CD4-positive, alpha-beta T cell treated with Interleukin-1 beta for 1 hour (primary cell): Measurements from ENCODE around the gene ALDH3A2.
"Not testable (repeated sequence)": the region's sequence is repeated elsewhere in the genome, so short reads cannot be mapped to it uniquely, and the experiment has no call there.

Source experiments
- DNase-seq, 2 donors: peaks; one replicate each; pipeline ENCODE4 v3.0.0-alpha.2; 2020 to 2022

ALDH3A2 gene

DNA sequence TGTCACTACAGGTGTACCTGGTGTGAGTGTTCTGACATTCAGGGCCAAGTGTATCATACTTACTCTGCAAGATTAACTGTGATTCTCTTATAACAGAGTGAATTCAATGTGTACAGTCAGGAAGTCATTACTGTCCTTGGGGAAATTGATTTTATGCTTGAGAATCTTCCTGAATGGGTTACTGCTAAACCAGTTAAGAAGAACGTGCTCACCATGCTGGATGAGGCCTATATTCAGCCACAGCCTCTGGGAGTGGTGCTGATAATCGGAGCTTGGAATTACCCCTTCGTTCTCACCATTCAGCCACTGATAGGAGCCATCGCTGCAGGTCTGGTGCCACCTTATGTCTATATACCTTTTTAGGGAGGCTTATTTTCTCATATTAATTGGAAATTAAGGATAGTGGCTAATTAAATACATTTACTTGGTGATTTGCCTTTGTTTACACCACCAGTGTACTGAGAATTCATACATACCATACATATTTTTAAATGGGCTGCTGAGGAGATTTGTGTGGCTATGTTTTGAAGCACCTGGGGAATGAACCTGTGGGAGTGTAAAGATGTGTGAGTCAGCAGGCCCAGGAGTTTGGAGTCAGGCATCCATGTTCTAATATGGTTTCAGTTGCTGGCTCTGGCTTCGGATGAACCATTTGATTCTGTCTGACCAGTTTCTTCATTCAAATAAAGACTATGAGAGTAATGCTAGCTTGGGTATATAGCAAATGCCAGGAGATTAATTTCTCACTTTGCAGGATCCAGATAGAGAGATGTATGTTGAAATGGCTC, 3.1 kb downstream of the ALDH3A2 start:
- DNase-seq: no peak

DNA sequence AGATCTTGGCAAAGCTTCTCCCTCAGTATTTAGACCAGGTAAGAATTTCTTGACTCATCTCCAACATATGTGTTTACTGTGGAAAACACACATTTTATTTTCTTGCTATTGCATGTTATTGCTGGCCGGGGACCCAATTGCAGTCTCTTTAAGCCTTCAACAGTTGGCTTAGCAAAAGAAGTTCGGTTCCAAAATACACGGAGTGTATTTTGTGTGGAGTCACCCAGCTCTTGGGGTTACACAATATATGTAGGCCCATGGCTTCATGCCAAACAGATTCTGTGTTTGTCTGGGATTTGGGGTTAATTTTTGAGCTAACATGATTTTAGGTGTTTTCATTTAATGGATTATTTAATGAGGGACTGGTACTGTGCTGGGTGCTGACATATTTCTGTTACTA, 4.0 kb downstream of the ALDH3A2 start:
- no peak for DNase-seq

DNA sequence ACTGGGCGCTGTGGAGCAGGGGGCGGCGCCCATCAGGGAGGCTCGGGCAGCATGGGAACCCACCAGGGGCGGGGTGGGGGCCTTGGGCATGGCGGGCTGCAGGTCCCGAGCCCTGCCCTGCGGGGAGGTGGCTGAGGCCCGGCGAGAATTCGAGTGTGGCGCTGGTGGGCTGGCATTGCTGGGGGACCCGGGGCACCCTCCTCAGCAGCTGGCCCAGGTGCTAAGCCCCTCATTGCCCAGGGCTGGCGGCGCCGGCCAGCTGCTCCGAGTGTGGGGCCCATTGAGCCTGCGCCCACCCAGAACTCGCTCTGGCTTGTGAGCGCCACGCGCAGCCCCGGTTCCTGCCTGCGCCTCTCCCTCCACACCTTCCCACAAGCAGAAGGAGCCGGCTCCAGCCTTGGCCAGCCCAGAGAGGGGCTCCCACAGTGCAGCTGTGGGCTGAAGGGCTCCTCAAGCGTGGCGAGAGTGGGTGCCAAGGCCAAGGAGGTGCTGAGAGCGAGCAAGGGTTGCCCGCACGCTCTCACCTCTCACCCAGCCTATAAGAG, 5.9 kb downstream of the ALDH3A2 start:
- no peak for DNase-seq

DNA sequence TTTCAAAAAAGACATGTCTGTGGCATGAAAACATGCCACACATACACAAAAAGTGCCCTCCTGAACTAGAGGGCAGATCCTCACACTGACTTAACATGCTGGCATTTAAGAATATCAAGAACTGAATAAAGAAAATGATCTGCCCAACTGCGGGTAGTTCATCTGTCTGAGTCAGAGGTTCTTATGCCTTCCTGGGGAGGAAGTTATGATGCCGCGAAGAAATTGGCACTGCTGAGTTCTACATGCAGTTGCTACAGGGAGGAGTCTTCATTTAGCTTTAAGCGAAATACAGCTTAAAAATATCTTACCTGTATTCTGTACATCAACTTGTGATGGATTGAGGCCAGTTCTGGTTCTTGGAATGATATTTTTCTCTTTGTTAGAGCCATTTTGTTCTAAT, 6.3 kb downstream of the ALDH3A2 start:
- no peak for DNase-seq

GRCh38 chr17:19656336-19656735, 7.8 kb downstream of the ALDH3A2 start:
- DNase-seq: no peak

- no peak for DNase-seq
Observed at GRCh38 chr17:19656851-19657581, 8.5 kb downstream of the ALDH3A2 start.

DNA sequence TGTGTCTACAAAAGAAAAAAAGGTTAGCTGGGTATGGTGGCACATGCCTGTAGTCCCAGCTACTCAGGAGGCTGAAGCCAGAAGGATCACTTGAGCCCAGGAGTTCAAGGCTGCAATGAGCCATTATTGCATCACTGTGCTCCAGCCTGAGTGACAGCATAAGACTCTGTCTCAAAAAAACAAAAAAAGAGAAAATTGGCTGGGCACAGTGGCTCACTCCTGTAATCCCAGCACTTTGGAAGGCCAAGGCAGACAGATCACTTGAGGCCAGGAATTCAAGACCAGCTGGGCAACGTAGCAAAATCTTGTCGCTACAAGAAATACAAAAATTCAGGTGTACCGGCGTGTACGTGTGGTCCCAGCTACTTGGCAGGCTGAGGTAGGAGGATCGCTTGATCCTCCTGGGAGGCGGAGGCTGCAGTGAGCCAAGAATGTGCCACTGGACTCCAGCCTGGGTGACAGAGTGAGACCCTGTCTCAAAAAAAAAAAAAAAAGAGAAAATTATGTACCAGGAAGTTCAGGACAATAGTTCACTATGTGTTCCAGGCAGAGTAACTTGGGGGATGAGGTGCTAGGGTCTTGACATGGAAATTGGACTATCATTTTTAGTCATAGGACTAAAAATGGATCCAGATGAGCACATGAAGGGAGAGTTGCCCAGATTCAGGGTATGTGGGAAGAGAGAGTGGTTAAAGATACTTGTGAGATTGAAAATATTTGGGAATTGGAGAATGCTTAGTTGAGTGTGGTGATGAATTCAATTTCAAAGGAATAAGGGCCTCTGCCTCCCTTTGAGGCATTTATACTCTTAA, 11.0 kb downstream of the ALDH3A2 start:
- DNase-seq: no peak

DNA sequence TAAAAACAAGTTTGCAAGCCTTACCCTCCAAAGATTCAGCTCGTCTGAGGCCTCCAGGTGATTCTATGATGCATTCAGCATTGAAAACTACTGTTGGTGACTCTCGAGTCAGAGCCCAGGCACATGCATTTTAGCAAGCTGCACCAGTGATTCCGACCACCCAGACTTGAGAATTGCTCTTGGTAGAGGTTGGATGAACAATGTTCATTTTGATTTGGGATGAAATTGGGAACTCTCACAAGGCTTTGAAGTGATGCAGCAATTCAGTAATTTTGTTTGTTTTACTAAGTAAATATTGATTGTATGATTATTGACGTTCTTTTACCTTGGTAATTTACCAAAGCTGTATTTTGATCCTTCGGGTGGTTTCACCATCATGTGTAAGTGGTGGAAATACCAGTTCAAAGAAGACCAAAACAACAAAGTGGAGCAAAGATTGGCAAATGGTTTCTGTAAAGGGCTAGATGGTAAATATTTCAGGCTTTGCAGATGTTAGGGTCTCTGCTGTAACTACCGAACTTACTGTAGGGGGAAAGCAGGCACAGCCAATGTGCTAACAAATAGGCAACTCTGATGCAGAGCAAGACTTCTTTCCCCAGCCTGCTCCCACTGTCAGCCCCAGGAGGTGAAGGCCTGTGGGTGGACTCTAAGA, 11.8 kb downstream of the ALDH3A2 start:
- DNase-seq: no peak

DNA sequence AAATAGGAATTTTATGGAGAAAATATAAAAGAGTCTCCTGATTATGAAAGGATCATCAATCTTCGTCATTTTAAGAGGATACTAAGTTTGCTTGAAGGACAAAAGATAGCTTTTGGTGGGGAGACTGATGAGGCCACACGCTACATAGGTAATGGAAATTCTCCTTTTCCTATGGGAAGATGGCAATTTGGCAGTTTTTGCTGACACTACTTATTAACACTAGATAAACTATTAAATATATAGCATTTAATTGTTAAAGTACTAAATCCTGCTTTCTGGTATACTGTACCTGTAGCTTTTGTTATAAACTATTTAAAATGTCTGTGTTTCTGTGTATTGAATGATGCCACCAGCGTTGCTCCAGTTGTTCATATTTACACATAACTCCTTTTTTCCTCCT, 12.6 kb downstream of the ALDH3A2 start:
- DNase-seq: no peak

DNA sequence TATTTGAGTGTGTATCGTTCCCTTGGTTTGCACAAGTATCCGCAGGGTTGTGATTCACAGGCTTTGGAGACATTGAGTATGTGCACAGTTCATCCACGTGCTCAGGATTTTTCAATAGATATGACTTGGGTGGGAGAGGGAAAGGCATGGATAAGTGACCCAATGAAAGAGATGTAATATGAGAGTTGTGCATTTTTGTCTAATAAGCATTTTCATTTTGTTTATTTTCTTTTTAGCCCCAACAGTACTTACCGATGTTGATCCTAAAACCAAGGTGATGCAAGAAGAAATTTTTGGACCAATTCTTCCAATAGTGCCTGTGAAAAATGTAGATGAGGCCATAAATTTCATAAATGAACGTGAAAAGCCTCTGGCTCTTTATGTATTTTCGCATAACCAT, 14.5 kb downstream of the ALDH3A2 start:
- DNase-seq: no peak

- DNase-seq: no peak
Observed at GRCh38 chr17:19664136-19664820, 15.7 kb downstream of the ALDH3A2 start.

- DNase-seq: no peak
Observed at GRCh38 chr17:19664821-19665181, 16.2 kb downstream of the ALDH3A2 start.

- not testable (repeated sequence) for DNase-seq
Observed at GRCh38 chr17:19669680-19670079, 21.1 kb downstream of the ALDH3A2 start.

GRCh38 chr17:19670908-19671307, 22.4 kb downstream of the ALDH3A2 start:
- DNase-seq: no peak

DNA sequence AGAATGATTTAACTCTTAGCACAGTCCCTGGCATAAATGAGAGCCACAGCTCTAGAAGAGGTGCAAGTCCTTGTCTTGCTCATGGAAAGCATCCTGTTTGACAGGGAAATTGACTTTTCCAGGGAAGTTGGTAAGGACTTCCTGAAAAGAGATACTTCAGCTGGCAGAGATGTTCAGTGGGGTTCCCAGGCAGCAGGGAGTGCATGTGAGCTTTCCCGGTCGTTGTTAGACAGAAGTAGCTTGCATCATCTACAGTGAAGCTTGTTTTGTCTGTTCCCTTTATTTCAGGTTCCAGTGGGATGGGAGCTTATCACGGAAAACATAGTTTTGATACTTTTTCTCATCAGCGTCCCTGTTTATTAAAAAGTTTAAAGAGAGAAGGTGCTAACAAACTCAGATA, 22.9 kb downstream of the ALDH3A2 start:
- DNase-seq: no peak

GRCh38 chr17:19672009-19672750, 23.6 kb downstream of the ALDH3A2 start:
- no peak for DNase-seq

- no peak for DNase-seq
Observed at GRCh38 chr17:19673623-19674022, 25.1 kb downstream of the ALDH3A2 start.

- DNase-seq: no peak
Observed at GRCh38 chr17:19676896-19677295, 28.3 kb downstream of the ALDH3A2 start.

GRCh38 chr17:19677736-19678379, 29.3 kb downstream of the ALDH3A2 start:
- no peak for DNase-seq

DNA sequence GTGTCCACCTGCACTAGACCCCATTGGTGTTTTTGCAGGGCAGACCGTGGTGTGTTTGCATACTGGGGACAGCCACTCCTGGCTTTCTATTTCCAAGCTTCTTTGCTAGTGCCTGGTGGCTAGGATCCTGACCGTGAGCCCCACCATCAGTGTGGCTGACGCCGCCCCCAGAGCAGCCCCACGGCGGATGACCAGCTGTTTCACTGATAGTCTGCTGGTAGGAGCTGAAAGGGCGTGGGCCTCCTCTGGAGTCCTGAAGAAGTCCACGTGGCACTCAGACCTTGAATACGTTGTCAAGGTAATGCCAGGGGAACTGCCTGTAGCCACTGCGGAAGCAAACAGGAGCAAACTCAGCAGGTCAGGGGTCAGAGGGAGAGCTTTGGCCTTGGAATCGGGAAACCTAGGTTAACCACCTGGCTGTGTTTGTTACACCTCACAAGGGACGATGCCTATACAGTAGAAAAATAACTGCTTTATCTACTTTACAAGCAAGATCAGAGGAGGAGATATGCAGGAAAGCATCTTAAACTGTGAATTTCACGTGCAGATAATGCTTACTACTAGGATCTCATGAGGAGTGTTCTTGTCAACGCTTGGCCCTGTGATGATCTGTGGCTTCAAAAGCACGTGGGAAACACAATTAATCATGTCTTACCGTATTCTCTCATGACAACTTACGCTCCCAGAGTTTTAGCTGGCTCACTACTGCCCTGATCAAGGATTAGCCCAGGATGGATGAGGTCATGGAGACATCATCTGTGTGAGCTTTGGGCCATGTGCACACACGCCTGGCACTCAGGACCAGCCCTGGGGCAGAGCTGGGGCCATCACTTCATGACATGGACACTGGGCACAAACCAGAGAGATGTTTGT, 30.3 kb downstream of the ALDH3A2 start:
- DNase-seq: no peak
